Endothelial cell of umbilical vein (primary cell): ENCODE results near the gene PXYLP1. TPM values are rescaled to one million over a fixed set of nuclear protein-coding genes. Genes with fewer than 3 reads are reported as not detected.

ENCODE experiments used
- BruUV-seq: library from RNA; stranded (reverse); fragments of 400-500 nt; replicated peaks from 2 replicates; lab custom pipeline; 2021; lab: Mats Ljungman, UMichigan
- CTCF ChIA-PET: fragments of 300-600, 350-600 bp; sonication (Branson Sonifier 250); formaldehyde crosslinking; loops from one replicate; lab custom pipeline; 2021; ENCODE audit warnings: antibody characterized with exemption, inconsistent platforms; lab: Charles Lee
- POLR2A ChIA-PET: fragments of 300-600, 350-600 bp; sonication (Branson Sonifier 250); formaldehyde crosslinking; loops from one replicate; lab custom pipeline; 2021; ENCODE audit warnings: antibody characterized with exemption, inconsistent platforms; lab: Charles Lee
- DNase-seq: peaks from one replicate; pipeline ENCODE4 v3.0.0-alpha.2; 2011; ENCODE audit warnings: low read depth, low spot score
- FAIRE-seq: peaks from 2 replicates; lab custom pipeline; 2011; peaks lifted over from hg19 to GRCh38; lab: Jason Lieb, UNC
- H2AFZ ChIP-seq: 2 replicates; pipeline ENCODE4 v1.6.0; 2012; ENCODE audit warnings: low read depth, low read length, control low read depth, inconsistent platforms
- H3K27ac ChIP-seq: 2 replicates; pipeline ENCODE4 v1.5.1; 2011; ENCODE audit warnings: low read depth, mild to moderate bottlenecking, control low read depth, low read length, moderate library complexity; ENCODE audit not compliant: insufficient read depth
- H3K27me3 ChIP-seq, 2 experiments: 2 replicates each; pipeline versions ENCODE4 v1.6.0 to v1.6.1; 2011; ENCODE audit warnings: low read length in 2 of 2, mixed read lengths in 1 of 2; ENCODE audit not compliant: control insufficient read depth in 2 of 2, insufficient read depth in 2 of 2
- H3K36me3 ChIP-seq, 2 experiments: 2 replicates in 1 of 2; 3 replicates in 1 of 2; pipeline ENCODE4 v1.5.1; 2011; ENCODE audit warnings: low read length in 2 of 2, mild to moderate bottlenecking in 1 of 2, moderate library complexity in 1 of 2; ENCODE audit not compliant: control insufficient read depth in 2 of 2, insufficient read depth in 2 of 2; ENCODE audit errors: extremely low read depth in 1 of 2
- H3K4me1 ChIP-seq: 3 replicates; pipeline ENCODE4 v1.5.1; 2011; ENCODE audit warnings: mild to moderate bottlenecking, low read length; ENCODE audit not compliant: control insufficient read depth, insufficient read depth; ENCODE audit errors: extremely low read depth
- H3K4me2 ChIP-seq: 2 replicates; pipeline ENCODE4 v1.6.1; 2011; ENCODE audit warnings: low read length, control low read depth, mixed read lengths; ENCODE audit not compliant: insufficient read depth
- H3K4me3 ChIP-seq, 3 experiments: fragments of 200-600 bp in 1 of 3; sonication (generic), shearing (Covaris generic) in 1 of 3; replicated peaks in 1 of 3; 2 replicates each; pipeline ENCODE4 v1.5.1; 2011 to 2016; ENCODE audit warnings: control low read depth in 3 of 3, low read length in 3 of 3, mild to moderate bottlenecking in 2 of 3, inconsistent platforms in 1 of 3, low read depth in 1 of 3, moderate library complexity in 1 of 3; ENCODE audit not compliant: insufficient read depth in 1 of 3
- H3K79me2 ChIP-seq: 2 replicates; pipeline ENCODE4 v1.6.0; 2012; ENCODE audit warnings: low read length, inconsistent platforms; ENCODE audit not compliant: control insufficient read depth, insufficient read depth
- H3K9ac ChIP-seq: replicated peaks from 2 replicates; pipeline ENCODE3; 2011; ENCODE audit warnings: low read length, control low read depth; ENCODE audit not compliant: insufficient read depth; ENCODE audit errors: extremely low read depth
- H3K9me1 ChIP-seq: replicated peaks from 3 replicates; pipeline ENCODE4 v1.6.0; 2011; ENCODE audit warnings: mild to moderate bottlenecking, low read length; ENCODE audit not compliant: control insufficient read depth, insufficient read depth; ENCODE audit errors: extremely low read depth
- H3K9me3 ChIP-seq: replicated peaks from 2 replicates; pipeline ENCODE4 v1.5.1; 2012; ENCODE audit warnings: low read length, inconsistent platforms; ENCODE audit not compliant: control insufficient read depth, insufficient read depth
- H4K20me1 ChIP-seq: replicated peaks from 2 replicates; pipeline ENCODE3; 2011; ENCODE audit warnings: mild to moderate bottlenecking, low read length; ENCODE audit not compliant: control insufficient read depth, insufficient read depth; ENCODE audit errors: extremely low read depth
- EZH2 ChIP-seq: IDR thresholded peaks from 2 replicates; pipeline ENCODE4 v1.6.1; 2012; ENCODE audit warnings: borderline replicate concordance, low read depth, mild to moderate bottlenecking, moderate library complexity, low read length, inconsistent platforms; ENCODE audit not compliant: severe bottlenecking
- FOS ChIP-seq: IDR thresholded peaks from 2 replicates; pipeline ENCODE4 v1.6.1; 2011; ENCODE audit warnings: mild to moderate bottlenecking, low read length, moderate library complexity, borderline replicate concordance; ENCODE audit not compliant: insufficient read depth
- GATA2 ChIP-seq: IDR thresholded peaks from 2 replicates; pipeline ENCODE4 v1.7.0; 2011; ENCODE audit warnings: low read depth, mild to moderate bottlenecking, moderate library complexity, mixed read lengths, low read length; ENCODE audit not compliant: insufficient read length, insufficient read depth
- JUN ChIP-seq: IDR thresholded peaks from 2 replicates; pipeline ENCODE4 v1.6.1; 2011; ENCODE audit warnings: borderline replicate concordance, low read depth; ENCODE audit not compliant: insufficient read length, insufficient read depth
- MYC ChIP-seq: IDR thresholded peaks from one replicate; pipeline ENCODE4 v1.6.1; 2011; ENCODE audit warnings: mild to moderate bottlenecking, low read depth, low read length
- POLR2A ChIP-seq: IDR thresholded peaks from 2 replicates; pipeline ENCODE4 v1.6.1; 2012; ENCODE audit warnings: low read depth, mild to moderate bottlenecking, control low read depth, low read length
- POLR2AphosphoS5 ChIP-seq: IDR thresholded peaks from 2 replicates; pipeline ENCODE4 v1.6.1; 2012; ENCODE audit warnings: low read depth, mild to moderate bottlenecking, control low read depth, low read length, moderate library complexity; ENCODE audit not compliant: insufficient read depth
- dilution Hi-C: fragments of 300-500 bp; cut with MboI; formaldehyde crosslinking; loops from one replicate; pipeline ENCODE4 v1.15.0; 2019; ENCODE audit warnings: low sequenced_read_pairs; ENCODE audit not compliant: extremely low pct_ligation_motif_present
- intact Hi-C: fragments of 100-400 bp; cut with micrococcal nuclease; formaldehyde crosslinking; loops from one replicate; pipeline ENCODE4 v1.10.0; 2022
- polyA plus RNA-seq, 4 experiments: library from polyadenylated mRNA; depleted of rRNA in 3 of 4; stranded (reverse) in 3 of 4; unstranded in 1 of 4; fragments of >200 nt; gene quantifications; 2 replicates each; pipeline versions ENCODE4 v1.2.1 to v1.2.3, GENCODE V29; 2011 to 2012; ENCODE audit warnings: missing spikeins in 1 of 4
- total RNA-seq: library from RNA; stranded (reverse); gene quantifications from 2 replicates; pipeline ENCODE4 v1.2.3, GENCODE V29; 2021
- TF ChIP-seq, protein P1 (sequence below), 2 donors: IDR thresholded peaks; 1 replicate in 1 of 2; 2 replicates in 1 of 2; pipeline ENCODE4 v1.5.1; 2011; ENCODE audit warnings: low read length in 2 of 2, mild to moderate bottlenecking in 2 of 2, moderate library complexity in 2 of 2, control low read depth in 1 of 2, inconsistent platforms in 1 of 2, low read depth in 1 of 2; ENCODE audit not compliant: insufficient read depth in 1 of 2; ENCODE audit errors: extremely low read depth in 1 of 2
- TF ChIP-seq, protein P2 (sequence below): IDR thresholded peaks from 2 replicates; pipeline ENCODE4 v1.6.1; 2011; ENCODE audit not compliant: insufficient read depth, insufficient read length

The PXYLP1 gene
- total and polyA plus RNA-seq, 2 donors (not counting 3 experiments of a cell fraction or from before 2014, with no cell fraction given): 0.84 to 1.7 TPM

DNA sequence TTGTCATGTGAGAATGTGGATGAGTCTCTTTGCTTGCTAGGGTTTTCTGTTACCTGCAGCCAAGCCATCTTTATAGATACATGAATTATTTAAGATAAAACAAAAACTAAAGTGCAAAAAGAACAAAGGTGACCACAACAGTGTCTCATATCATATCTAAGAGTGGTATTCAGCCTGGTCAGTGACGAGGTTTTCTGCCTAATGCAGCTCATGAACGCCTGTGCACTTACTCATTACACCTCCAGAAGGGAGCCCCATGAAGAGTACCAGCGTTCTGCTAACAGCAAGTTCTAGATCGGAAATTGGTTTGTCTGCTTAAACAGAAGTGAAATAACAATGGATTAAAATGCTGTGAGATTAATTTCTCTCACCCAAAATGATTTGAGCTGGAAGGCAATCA, 19.2 kb downstream of the PXYLP1 start:
- TF ChIP-seq POLR2A: no peak
- TF ChIP-seq, protein P1, sequence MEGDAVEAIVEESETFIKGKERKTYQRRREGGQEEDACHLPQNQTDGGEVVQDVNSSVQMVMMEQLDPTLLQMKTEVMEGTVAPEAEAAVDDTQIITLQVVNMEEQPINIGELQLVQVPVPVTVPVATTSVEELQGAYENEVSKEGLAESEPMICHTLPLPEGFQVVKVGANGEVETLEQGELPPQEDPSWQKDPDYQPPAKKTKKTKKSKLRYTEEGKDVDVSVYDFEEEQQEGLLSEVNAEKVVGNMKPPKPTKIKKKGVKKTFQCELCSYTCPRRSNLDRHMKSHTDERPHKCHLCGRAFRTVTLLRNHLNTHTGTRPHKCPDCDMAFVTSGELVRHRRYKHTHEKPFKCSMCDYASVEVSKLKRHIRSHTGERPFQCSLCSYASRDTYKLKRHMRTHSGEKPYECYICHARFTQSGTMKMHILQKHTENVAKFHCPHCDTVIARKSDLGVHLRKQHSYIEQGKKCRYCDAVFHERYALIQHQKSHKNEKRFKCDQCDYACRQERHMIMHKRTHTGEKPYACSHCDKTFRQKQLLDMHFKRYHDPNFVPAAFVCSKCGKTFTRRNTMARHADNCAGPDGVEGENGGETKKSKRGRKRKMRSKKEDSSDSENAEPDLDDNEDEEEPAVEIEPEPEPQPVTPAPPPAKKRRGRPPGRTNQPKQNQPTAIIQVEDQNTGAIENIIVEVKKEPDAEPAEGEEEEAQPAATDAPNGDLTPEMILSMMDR (IDR thresholded peaks at IDR 0.05; ENCODE audit: extremely low read depth in 1 of 2, insufficient read depth in 1 of 2, low read depth in 1 of 2, low read length in 2 of 2): no peak
- TF ChIP-seq, protein P2, sequence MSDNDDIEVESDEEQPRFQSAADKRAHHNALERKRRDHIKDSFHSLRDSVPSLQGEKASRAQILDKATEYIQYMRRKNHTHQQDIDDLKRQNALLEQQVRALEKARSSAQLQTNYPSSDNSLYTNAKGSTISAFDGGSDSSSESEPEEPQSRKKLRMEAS: no peak
- TF ChIP-seq EZH2: no peak
- no peak for TF ChIP-seq POLR2AphosphoS5
- TF ChIP-seq GATA2: no peak
- no peak for TF ChIP-seq JUN
- TF ChIP-seq MYC: no peak
- TF ChIP-seq FOS: no peak
- Histone ChIP-seq H2AFZ (no peak overlapping the region), H3K79me2 (no peaks in the 10 kb centered on the region), H3K4me1 (no peaks in the 10 kb centered on the region), H4K20me1 (no peaks in the 10 kb centered on the region), H3K27ac (no peak overlapping the region), H3K27me3 (no peaks in the 10 kb centered on the region), H3K9ac (no peak overlapping the region), H3K4me2 (no peak overlapping the region), H3K36me3 (no peaks in the 10 kb centered on the region), H3K4me3 (no peak overlapping the region), H3K9me3 (no peaks in the 10 kb centered on the region), H3K9me1 (no peaks in the 10 kb centered on the region)
- dilution Hi-C loops: no loop called here
- intact Hi-C loops: no loop called here
- ChIA-PET POLR2A (no interaction called here), CTCF (no interaction called here)
- no peak for FAIRE-seq
- no TSS peak for BruUV-seq
- no peak for DNase-seq
